Thoracic aorta (tissue), 2 donors: Measurements from ENCODE around the gene PTPRG. TPM values are rescaled to one million over a fixed set of nuclear protein-coding genes. Genes with fewer than 3 reads are reported as not detected.

Experiments
- ATAC-seq: fragments of 150-250 bp; one replicate; pipeline ENCODE4 v1.8.0; 2017; ENCODE audit warnings: low read depth; ENCODE audit not compliant: insufficient number of reproducible peaks, low FRiP score
- DNase-seq: peaks from one replicate; pipeline ENCODE4 v3.0.0-alpha.2; 2020; ENCODE audit warnings: low spot score
- H3K27ac ChIP-seq, 2 donors: fragments of 200-600 bp; sonication (generic); 1 replicate in 1 of 2; 2 replicates in 1 of 2; pipeline ENCODE4 v1.5.1; 2016; ENCODE audit warnings: mild to moderate bottlenecking in 2 of 2, moderate library complexity in 2 of 2
- H3K27me3 ChIP-seq: fragments of 200-600 bp; sonication (generic); replicated peaks from 2 replicates; pipeline ENCODE4 v1.6.0; 2016; ENCODE audit warnings: mild to moderate bottlenecking; ENCODE audit not compliant: insufficient read depth
- H3K36me3 ChIP-seq: fragments of 200-600 bp; sonication (generic); one replicate; pipeline ENCODE4 v1.5.1; 2016
- H3K4me1 ChIP-seq, 2 donors: fragments of 200-600 bp; sonication (generic); 1 replicate in 1 of 2; 2 replicates in 1 of 2; pipeline versions ENCODE4 v1.5.1 to v1.6.0; 2016; ENCODE audit warnings: low read depth in 2 of 2, mild to moderate bottlenecking in 1 of 2; ENCODE audit not compliant: control insufficient read depth in 1 of 2
- H3K4me3 ChIP-seq: fragments of 200-600 bp; sonication (generic); 2 replicates; pipeline ENCODE4 v1.5.1; 2016; ENCODE audit warnings: mild to moderate bottlenecking
- H3K9me3 ChIP-seq: fragments of 200-600 bp; sonication (generic); 2 replicates; pipeline ENCODE4 v1.5.1; 2016
- CTCF ChIP-seq: fragments of 200-600 bp; sonication (generic); IDR thresholded peaks from one replicate; pipeline ENCODE4 v1.5.1; 2019; ENCODE audit warnings: antibody characterized with exemption
- total RNA-seq, 2 donors: library from RNA; depleted of rRNA; stranded (reverse); fragments of >200 nt; gene quantifications; one replicate each; pipeline versions ENCODE4 v1.1.0 to v1.2.3, GENCODE V29; 2016

The PTPRG gene
- total RNA-seq, 2 donors from 2014 or later = 154 to 208 TPM

- ATAC-seq (no peak), DNase-seq (no peak)
- Histone ChIP-seq H3K36me3 (no peaks in the 10 kb centered on the region), H3K27ac (no peak overlapping the region), H3K27me3 (no peaks in the 10 kb centered on the region), H3K4me1 (peaks cover 9 to 11% of the 10 kb centered on the region in 2 donors), H3K9me3 (no peaks in the 10 kb centered on the region), H3K4me3 (no peak overlapping the region)
- no peak for TF ChIP-seq CTCF
Measured at GRCh38 chr3:61769266-61769990, 208.1 kb downstream of the PTPRG start.

- Histone ChIP-seq H3K4me1 (peaks cover 11% of the 10 kb centered on the region in 2 donors), H3K27ac (no peak overlapping the region), H3K36me3 (no peaks in the 10 kb centered on the region), H3K27me3 (no peaks in the 10 kb centered on the region), H3K4me3 (no peak overlapping the region), H3K9me3 (no peaks in the 10 kb centered on the region)
- DNase-seq (no peak), ATAC-seq (no peak)
- TF ChIP-seq CTCF = no peak
Measured at GRCh38 chr3:61771976-61772375, 210.6 kb downstream of the PTPRG start.

GRCh38 chr3:61772456-61772855, 211.1 kb downstream of the PTPRG start:
- no peak for ATAC-seq
- H3K36me3 ChIP-seq = no peaks in the 10 kb centered on the region
- no peak for DNase-seq
- H3K4me3 ChIP-seq = no peak overlapping the region
- TF ChIP-seq CTCF = no peak
- H3K9me3 ChIP-seq = no peaks in the 10 kb centered on the region
- H3K27me3 ChIP-seq = no peaks in the 10 kb centered on the region
- no peak overlapping the region for H3K27ac ChIP-seq
- peaks cover 11% of the 10 kb centered on the region in 2 donors for H3K4me1 ChIP-seq

- DNase-seq = no peak
- no peak for TF ChIP-seq CTCF
- no peaks in the 10 kb centered on the region for H3K27me3 ChIP-seq
Measured at GRCh38 chr3:61774279-61774890, 213.0 kb downstream of the PTPRG start.

GRCh38 chr3:61776390-61776789, 215.0 kb downstream of the PTPRG start:
- no peak overlapping the region for H3K27ac ChIP-seq
- no peak for TF ChIP-seq CTCF

More at GRCh38 chr3:61774279-61774890, 213.0 kb downstream of the PTPRG start:
- H3K9me3 ChIP-seq = no peaks in the 10 kb centered on the region
- peaks cover 9 to 11% of the 10 kb centered on the region in 2 donors for H3K4me1 ChIP-seq
- H3K27ac ChIP-seq = no peak overlapping the region
- H3K36me3 ChIP-seq = no peaks in the 10 kb centered on the region
- ATAC-seq = no peak
- no peak overlapping the region for H3K4me3 ChIP-seq

More at GRCh38 chr3:61776390-61776789, 215.0 kb downstream of the PTPRG start:
- Histone ChIP-seq H3K27me3 (no peaks in the 10 kb centered on the region), H3K36me3 (no peaks in the 10 kb centered on the region), H3K4me3 (no peak overlapping the region), H3K9me3 (no peaks in the 10 kb centered on the region), H3K4me1 (peaks cover 9 to 16% of the 10 kb centered on the region in 2 donors)
- DNase-seq (no peak), ATAC-seq (no peak)
